ENCODE results near the gene NCK1. TPM values are rescaled to one million over a fixed set of nuclear protein-coding genes. Genes with fewer than 3 reads are reported as not detected.

NCK1 gene
- total and polyA plus RNA-seq, 9 of the 15 experiments (the other 6 are each of a cell fraction or from before 2014, with no cell fraction given), result 17.3 to 30.5 (median 25.0) TPM

DNA sequence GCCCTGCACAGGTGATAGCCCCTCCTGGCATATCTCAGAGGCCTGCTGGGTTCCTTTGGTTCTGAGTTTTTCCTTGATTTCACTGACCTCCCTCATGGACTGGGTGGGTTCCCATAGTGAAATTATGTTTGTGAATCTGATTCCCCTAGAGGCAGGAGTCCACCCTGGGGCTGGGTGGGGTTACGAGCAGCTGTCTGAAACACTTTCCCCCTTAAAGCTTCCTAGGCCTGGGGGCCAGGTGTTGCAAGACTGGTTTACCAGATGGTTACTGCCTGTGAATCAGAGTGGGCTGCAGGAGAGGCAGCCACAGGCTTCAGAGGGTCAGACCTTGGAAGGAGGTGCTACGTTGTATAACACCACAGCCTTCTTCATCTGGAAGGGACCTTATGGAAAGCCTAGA lies 130.1 kb downstream of the NCK1 start (continued):
- TF ChIP-seq FIP1L1 (IDR thresholded peaks at IDR 0.05; ENCODE audit: low read depth, low read length, poor library complexity, severe bottlenecking) (no peak), IRF2 (CRISPR knock-in tag; IDR thresholded peaks at IDR 0.05) (no peak), HDAC3 (IDR thresholded peaks at IDR 0.05; ENCODE audit: borderline replicate concordance, partially characterized antibody) (no peak), ZNF263 (CRISPR knock-in tag; IDR thresholded peaks at IDR 0.05; ENCODE audit: borderline replicate concordance) (no peak), IFI16 (CRISPR knock-in tag; IDR thresholded peaks at IDR 0.05) (no peak)
- TF ChIP-seq, protein P1, sequence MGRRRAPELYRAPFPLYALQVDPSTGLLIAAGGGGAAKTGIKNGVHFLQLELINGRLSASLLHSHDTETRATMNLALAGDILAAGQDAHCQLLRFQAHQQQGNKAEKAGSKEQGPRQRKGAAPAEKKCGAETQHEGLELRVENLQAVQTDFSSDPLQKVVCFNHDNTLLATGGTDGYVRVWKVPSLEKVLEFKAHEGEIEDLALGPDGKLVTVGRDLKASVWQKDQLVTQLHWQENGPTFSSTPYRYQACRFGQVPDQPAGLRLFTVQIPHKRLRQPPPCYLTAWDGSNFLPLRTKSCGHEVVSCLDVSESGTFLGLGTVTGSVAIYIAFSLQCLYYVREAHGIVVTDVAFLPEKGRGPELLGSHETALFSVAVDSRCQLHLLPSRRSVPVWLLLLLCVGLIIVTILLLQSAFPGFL (CRISPR knock-in tag; IDR thresholded peaks at IDR 0.05), result no peak
- TF ChIP-seq, protein P2, sequence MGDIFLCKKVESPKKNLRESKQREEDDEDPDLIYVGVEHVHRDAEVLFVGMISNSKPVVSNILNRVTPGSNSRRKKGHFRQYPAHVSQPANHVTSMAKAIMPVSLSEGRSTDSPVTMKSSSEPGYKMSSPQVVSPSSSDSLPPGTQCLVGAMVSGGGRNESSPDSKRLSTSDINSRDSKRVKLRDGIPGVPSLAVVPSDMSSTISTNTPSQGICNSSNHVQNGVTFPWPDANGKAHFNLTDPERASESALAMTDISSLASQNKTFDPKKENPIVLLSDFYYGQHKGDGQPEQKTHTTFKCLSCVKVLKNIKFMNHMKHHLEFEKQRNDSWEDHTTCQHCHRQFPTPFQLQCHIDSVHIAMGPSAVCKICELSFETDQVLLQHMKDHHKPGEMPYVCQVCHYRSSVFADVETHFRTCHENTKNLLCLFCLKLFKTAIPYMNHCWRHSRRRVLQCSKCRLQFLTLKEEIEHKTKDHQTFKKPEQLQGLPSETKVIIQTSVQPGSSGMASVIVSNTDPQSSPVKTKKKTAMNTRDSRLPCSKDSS (IDR thresholded peaks at IDR 0.05; ENCODE audit: low read depth, partially characterized antibody), result no peak
- TF ChIP-seq, protein P3, sequence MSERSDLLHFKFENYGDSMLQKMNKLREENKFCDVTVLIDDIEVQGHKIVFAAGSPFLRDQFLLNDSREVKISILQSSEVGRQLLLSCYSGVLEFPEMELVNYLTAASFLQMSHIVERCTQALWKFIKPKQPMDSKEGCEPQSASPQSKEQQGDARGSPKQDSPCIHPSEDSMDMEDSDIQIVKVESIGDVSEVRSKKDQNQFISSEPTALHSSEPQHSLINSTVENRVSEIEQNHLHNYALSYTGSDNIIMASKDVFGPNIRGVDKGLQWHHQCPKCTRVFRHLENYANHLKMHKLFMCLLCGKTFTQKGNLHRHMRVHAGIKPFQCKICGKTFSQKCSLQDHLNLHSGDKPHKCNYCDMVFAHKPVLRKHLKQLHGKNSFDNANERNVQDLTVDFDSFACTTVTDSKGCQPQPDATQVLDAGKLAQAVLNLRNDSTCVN (CRISPR knock-in tag; IDR thresholded peaks at IDR 0.05), result no peak
- TF ChIP-seq, protein P4, sequence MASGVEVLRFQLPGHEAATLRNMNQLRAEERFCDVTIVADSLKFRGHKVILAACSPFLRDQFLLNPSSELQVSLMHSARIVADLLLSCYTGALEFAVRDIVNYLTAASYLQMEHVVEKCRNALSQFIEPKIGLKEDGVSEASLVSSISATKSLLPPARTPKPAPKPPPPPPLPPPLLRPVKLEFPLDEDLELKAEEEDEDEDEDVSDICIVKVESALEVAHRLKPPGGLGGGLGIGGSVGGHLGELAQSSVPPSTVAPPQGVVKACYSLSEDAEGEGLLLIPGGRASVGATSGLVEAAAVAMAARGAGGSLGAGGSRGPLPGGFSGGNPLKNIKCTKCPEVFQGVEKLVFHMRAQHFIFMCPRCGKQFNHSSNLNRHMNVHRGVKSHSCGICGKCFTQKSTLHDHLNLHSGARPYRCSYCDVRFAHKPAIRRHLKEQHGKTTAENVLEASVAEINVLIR (CRISPR knock-in tag; IDR thresholded peaks at IDR 0.05), result no peak
- TF ChIP-seq, protein P5, sequence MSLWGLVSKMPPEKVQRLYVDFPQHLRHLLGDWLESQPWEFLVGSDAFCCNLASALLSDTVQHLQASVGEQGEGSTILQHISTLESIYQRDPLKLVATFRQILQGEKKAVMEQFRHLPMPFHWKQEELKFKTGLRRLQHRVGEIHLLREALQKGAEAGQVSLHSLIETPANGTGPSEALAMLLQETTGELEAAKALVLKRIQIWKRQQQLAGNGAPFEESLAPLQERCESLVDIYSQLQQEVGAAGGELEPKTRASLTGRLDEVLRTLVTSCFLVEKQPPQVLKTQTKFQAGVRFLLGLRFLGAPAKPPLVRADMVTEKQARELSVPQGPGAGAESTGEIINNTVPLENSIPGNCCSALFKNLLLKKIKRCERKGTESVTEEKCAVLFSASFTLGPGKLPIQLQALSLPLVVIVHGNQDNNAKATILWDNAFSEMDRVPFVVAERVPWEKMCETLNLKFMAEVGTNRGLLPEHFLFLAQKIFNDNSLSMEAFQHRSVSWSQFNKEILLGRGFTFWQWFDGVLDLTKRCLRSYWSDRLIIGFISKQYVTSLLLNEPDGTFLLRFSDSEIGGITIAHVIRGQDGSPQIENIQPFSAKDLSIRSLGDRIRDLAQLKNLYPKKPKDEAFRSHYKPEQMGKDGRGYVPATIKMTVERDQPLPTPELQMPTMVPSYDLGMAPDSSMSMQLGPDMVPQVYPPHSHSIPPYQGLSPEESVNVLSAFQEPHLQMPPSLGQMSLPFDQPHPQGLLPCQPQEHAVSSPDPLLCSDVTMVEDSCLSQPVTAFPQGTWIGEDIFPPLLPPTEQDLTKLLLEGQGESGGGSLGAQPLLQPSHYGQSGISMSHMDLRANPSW (CRISPR knock-in tag; IDR thresholded peaks at IDR 0.05), result no peak
